Smooth muscle cell (in vitro differentiated cells): ENCODE measurements around the gene IGF1R. TPM values are rescaled to one million over a fixed set of nuclear protein-coding genes. Genes with fewer than 3 reads are reported as not detected.

Source experiments
- DNase-seq: peaks from one replicate; lab custom pipeline; 2025; ENCODE audit not compliant: unreplicated experiment; lab: John Stamatoyannopoulos, UW
- H2AFZ ChIP-seq: fragments of 200-600 bp; sonication (generic); 2 replicates; pipeline ENCODE4 v1.6.0; 2016; ENCODE audit warnings: antibody characterized with exemption, low read depth, mild to moderate bottlenecking
- H3F3A ChIP-seq: fragments of 200-600 bp; sonication (generic); 2 replicates; pipeline ENCODE4 v1.6.0; 2017; ENCODE audit warnings: antibody characterized with exemption, low read depth
- H3K27ac ChIP-seq: fragments of 200-600 bp; sonication (generic); 2 replicates; pipeline ENCODE4 v1.5.1; 2016; ENCODE audit warnings: low read depth, mild to moderate bottlenecking
- H3K27me3 ChIP-seq: fragments of 200-600 bp; sonication (generic); 2 replicates; pipeline ENCODE4 v1.6.1; 2016; ENCODE audit warnings: low read depth, mild to moderate bottlenecking
- H3K36me3 ChIP-seq: fragments of 200-600 bp; sonication (generic); 2 replicates; pipeline ENCODE4 v1.5.1; 2016; ENCODE audit warnings: low read depth
- H3K4me1 ChIP-seq: fragments of 200-600 bp; sonication (generic); 2 replicates; pipeline ENCODE4 v1.5.1; 2016; ENCODE audit warnings: low read depth
- H3K4me2 ChIP-seq: fragments of 200-600 bp; sonication (generic); 2 replicates; pipeline ENCODE4 v1.6.0; 2016; ENCODE audit warnings: mild to moderate bottlenecking
- H3K4me3 ChIP-seq: fragments of 200-600 bp; sonication (generic); 2 replicates; pipeline ENCODE4 v1.5.1; 2016; ENCODE audit warnings: mild to moderate bottlenecking
- H3K79me2 ChIP-seq: fragments of 200-600 bp; sonication (generic); 2 replicates; pipeline ENCODE4 v1.6.0; 2016; ENCODE audit warnings: low read depth, mild to moderate bottlenecking
- H3K9ac ChIP-seq: fragments of 200-600 bp; sonication (generic); 2 replicates; pipeline ENCODE4 v1.6.0; 2016; ENCODE audit warnings: low read depth
- H3K9me3 ChIP-seq: fragments of 200-600 bp; sonication (generic); replicated peaks from 2 replicates; pipeline ENCODE4 v1.5.1; 2016; ENCODE audit warnings: low read depth
- H4K20me1 ChIP-seq: fragments of 200-600 bp; sonication (generic); 2 replicates; pipeline ENCODE4 v1.6.0; 2016; ENCODE audit warnings: low read depth
- CTCF ChIP-seq: fragments of 200-600 bp; sonication (generic); IDR thresholded peaks from 2 replicates; pipeline ENCODE4 v1.5.1; 2017; ENCODE audit warnings: borderline replicate concordance, mild to moderate bottlenecking, antibody characterized with exemption; ENCODE audit not compliant: insufficient read depth, poor library complexity, severe bottlenecking
- WGBS: methylation state at CpG from one replicate; pipeline ENCODE4 v1.1.7; 2016; ENCODE audit warnings: low lambda C conversion rate; 5-methylcytosine and 5-hydroxymethylcytosine counted together
- polyA plus RNA-seq: library from polyadenylated mRNA; unstranded; fragments of >200 nt; fragmentation: Nextera tagmentation; extraction: Ambion mirVana; gene quantifications from 2 replicates; pipeline ENCODE4 v1.2.1, GENCODE V29; 2016
- total RNA-seq: library from RNA; depleted of rRNA; stranded (reverse); fragments of >200 nt; gene quantifications from 2 replicates; pipeline ENCODE4 v1.2.3, GENCODE V29; 2014

IGF1R gene
- total and polyA plus RNA-seq, 2 experiments from 2014 or later, result 14.0 to 70.2 TPM

- H3K27ac ChIP-seq, result peak overlapping the region; percentile 76
- no peaks in the 10 kb centered on the region for H3K9me3 ChIP-seq
- H3K9ac ChIP-seq, result peak overlapping the region; percentile 40
- peaks cover 28% of the 10 kb centered on the region for H3K4me1 ChIP-seq
- H2AFZ ChIP-seq, result no peak overlapping the region
- peaks cover 92% of the 10 kb centered on the region for H3K79me2 ChIP-seq
- H3K4me2 ChIP-seq, result peak overlapping the region; percentile 38
- H3K27me3 ChIP-seq, result no peaks in the 10 kb centered on the region
- DNase-seq, result no peak
- H4K20me1 ChIP-seq, result peaks cover 93% of the 10 kb centered on the region
- TF ChIP-seq CTCF, result no peak
- WGBS, result 16% methylated on average over 4 of the region's 4 CpGs
- H3K4me3 ChIP-seq, result no peak overlapping the region
- H3K36me3 ChIP-seq, result no peaks in the 10 kb centered on the region
- peaks cover 15% of the 10 kb centered on the region for H3F3A ChIP-seq
These were observed 36.1 kb downstream of the IGF1R start for GRCh38 chr15:98684436-98684835.

- WGBS, result 70% methylated on average over 5 of the region's 5 CpGs
- Histone ChIP-seq H3K27ac (peak overlapping the region; percentile 76), H3K9me3 (no peaks in the 10 kb centered on the region), H3F3A (peaks cover 15% of the 10 kb centered on the region), H3K4me3 (no peak overlapping the region), H3K27me3 (no peaks in the 10 kb centered on the region), H3K36me3 (no peaks in the 10 kb centered on the region), H2AFZ (no peak overlapping the region), H3K4me1 (peaks cover 28% of the 10 kb centered on the region), H3K4me2 (peak overlapping the region; percentile 38), H3K79me2 (peaks cover 92% of the 10 kb centered on the region), H4K20me1 (peaks cover 97% of the 10 kb centered on the region), H3K9ac (peak overlapping the region; percentile 40)
- no peak for DNase-seq
- TF ChIP-seq CTCF, result no peak
These were observed 36.7 kb downstream of the IGF1R start for GRCh38 chr15:98684995-98685525.

- 100% methylated on average over 5 of the region's 5 CpGs for WGBS
- H3K9me3 ChIP-seq, result no peaks in the 10 kb centered on the region
These were observed 38.6 kb downstream of the IGF1R start for GRCh38 chr15:98686983-98687382.

More at GRCh38 chr15:98686983-98687382, 38.6 kb downstream of the IGF1R start:
- no peaks in the 10 kb centered on the region for H3K27me3 ChIP-seq
- no peak overlapping the region for H3K4me3 ChIP-seq
- no peak overlapping the region for H3K9ac ChIP-seq
- H3K4me1 ChIP-seq, result peaks cover 28% of the 10 kb centered on the region
- no peak overlapping the region for H3K4me2 ChIP-seq
- TF ChIP-seq CTCF, result no peak
- H2AFZ ChIP-seq, result no peak overlapping the region
- DNase-seq, result no peak
- peaks cover 15% of the 10 kb centered on the region for H3F3A ChIP-seq
- H3K27ac ChIP-seq, result no peak overlapping the region
- peaks cover 92% of the 10 kb centered on the region for H3K79me2 ChIP-seq
- no peaks in the 10 kb centered on the region for H3K36me3 ChIP-seq
- peaks cover 99% of the 10 kb centered on the region for H4K20me1 ChIP-seq
